ENCODE data around the gene CDC42EP1. TPM values are rescaled to one million over a fixed set of nuclear protein-coding genes. Genes with fewer than 3 reads are reported as not detected.
"Not testable (repeated sequence)": the region's sequence is repeated elsewhere in the genome, so short reads cannot be mapped to it uniquely, and the experiment has no call there.

Gene CDC42EP1
- total RNA-seq, 1 donor from 2014 or later, result 5.8 TPM

DNA sequence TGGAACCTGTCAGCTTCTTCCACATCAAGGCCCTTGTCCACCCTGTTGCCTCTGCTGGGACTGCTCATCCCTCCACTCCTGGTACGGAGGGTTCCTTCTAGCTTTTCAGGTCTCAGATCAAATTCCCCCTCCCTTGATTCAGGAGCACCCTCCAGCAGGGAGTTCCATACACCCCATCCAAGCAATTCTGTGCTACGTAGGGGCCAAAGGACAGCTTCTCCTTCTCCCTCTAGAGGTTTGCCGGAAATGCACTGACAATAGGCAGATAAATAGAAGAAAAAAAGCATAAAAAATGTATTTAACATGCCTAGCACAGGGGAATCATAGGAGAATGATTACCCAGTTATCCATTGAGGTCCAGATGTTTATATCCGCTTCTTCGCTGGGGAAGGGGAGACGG, 37.8 kb upstream of the CDC42EP1 start:
- TF ChIP-seq, protein P1, sequence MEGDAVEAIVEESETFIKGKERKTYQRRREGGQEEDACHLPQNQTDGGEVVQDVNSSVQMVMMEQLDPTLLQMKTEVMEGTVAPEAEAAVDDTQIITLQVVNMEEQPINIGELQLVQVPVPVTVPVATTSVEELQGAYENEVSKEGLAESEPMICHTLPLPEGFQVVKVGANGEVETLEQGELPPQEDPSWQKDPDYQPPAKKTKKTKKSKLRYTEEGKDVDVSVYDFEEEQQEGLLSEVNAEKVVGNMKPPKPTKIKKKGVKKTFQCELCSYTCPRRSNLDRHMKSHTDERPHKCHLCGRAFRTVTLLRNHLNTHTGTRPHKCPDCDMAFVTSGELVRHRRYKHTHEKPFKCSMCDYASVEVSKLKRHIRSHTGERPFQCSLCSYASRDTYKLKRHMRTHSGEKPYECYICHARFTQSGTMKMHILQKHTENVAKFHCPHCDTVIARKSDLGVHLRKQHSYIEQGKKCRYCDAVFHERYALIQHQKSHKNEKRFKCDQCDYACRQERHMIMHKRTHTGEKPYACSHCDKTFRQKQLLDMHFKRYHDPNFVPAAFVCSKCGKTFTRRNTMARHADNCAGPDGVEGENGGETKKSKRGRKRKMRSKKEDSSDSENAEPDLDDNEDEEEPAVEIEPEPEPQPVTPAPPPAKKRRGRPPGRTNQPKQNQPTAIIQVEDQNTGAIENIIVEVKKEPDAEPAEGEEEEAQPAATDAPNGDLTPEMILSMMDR (IDR thresholded peaks at IDR 0.05; ENCODE audit: insufficient read depth, low read length, severe bottlenecking), result no peak
- FAIRE-seq, result no peak
- Histone ChIP-seq H3K4me3 (ENCODE audit: low read depth, low read length) (no peak overlapping the region), H3K27me3 (ENCODE audit: control insufficient read depth, insufficient read depth, low read length) (no peaks in the 10 kb centered on the region), H3K36me3 (ENCODE audit: control insufficient read depth, insufficient read depth, low read length) (peaks cover 2% of the 10 kb centered on the region)
- DNase-seq (ENCODE audit: low read depth), result no peak

DNA sequence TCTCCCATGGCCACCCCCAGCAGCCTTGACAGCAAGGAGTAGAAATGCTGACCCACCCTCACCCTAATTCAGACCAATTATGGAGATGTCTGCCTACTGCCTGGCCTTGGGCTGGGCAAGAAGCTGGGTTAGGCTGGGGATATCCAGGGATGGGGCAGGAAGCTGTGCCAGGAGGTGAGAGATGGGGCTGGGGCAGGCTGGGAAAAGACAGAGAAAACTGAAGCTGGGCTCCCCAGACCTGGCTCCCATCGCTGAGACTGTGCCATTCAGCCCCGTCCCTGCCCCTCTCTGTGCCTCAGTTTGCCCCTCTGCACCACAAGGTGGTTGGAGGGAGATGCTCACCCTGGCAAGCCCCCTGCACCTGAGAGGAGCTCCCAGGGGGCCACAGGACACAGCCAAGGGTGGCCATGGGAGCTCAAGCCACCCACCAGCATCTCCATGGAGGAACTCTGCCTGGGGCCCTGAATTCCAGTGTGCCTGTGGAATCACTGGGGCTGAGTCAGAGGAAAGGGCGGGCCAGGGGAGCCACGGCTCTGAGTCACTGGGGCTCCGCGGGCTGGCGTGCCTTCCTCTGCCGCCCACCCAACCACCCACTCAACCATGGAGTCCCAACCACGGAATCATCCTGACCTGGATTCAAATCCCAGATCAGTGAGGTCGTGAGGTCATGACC, 35.1 kb upstream of the CDC42EP1 start:
- DNase-seq (ENCODE audit: low read depth), result peak; percentile 90
- FAIRE-seq, result peak; percentile 23

DNA sequence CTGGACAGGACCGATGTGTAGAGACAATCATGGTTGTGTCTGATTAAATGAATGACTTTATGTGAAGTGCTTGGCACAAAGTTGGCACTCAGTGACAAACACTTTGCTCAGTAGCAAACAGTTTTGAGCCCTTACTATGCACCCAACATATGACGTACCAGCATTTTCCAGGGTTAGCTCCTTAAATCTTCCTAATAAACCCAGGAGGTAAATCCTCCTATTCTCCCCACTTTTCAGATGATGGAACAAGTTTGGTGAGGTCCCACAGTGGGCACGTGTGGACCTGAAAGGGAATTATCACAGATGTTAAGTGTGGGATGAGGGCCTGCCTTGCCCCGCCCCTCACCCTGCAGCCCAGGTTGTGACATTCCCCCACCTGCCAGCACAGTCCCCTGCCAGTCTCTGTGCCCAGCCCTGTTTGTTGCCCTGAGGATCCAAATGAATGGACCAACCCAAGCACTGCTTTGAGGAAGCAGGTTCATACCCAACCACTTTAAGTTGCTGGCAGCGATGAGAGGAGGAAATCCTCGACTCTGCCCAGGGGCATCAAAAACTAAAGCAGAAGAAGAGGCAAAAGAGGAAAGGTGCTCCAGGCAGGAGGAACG, 34.4 kb upstream of the CDC42EP1 start:
- H3K36me3 ChIP-seq (ENCODE audit: control insufficient read depth, insufficient read depth, low read length), result no peaks in the 10 kb centered on the region
- peak; percentile 13 for FAIRE-seq
- TF ChIP-seq, protein P1 (IDR thresholded peaks at IDR 0.05; ENCODE audit: insufficient read depth, low read length, severe bottlenecking), result no peak
- H3K27me3 ChIP-seq (ENCODE audit: control insufficient read depth, insufficient read depth, low read length), result no peaks in the 10 kb centered on the region
- H3K4me3 ChIP-seq (ENCODE audit: low read depth, low read length), result no peak overlapping the region
- no peak for DNase-seq (ENCODE audit: low read depth)

More for the DNA sequence above, 35.1 kb upstream of the CDC42EP1 start:
- TF ChIP-seq, protein P1 (IDR thresholded peaks at IDR 0.05; ENCODE audit: insufficient read depth, low read length, severe bottlenecking), result no peak
- no peak overlapping the region for H3K4me3 ChIP-seq (ENCODE audit: low read depth, low read length)
- no peaks in the 10 kb centered on the region for H3K27me3 ChIP-seq (ENCODE audit: control insufficient read depth, insufficient read depth, low read length)
- H3K36me3 ChIP-seq (ENCODE audit: control insufficient read depth, insufficient read depth, low read length), result no peaks in the 10 kb centered on the region

DNA sequence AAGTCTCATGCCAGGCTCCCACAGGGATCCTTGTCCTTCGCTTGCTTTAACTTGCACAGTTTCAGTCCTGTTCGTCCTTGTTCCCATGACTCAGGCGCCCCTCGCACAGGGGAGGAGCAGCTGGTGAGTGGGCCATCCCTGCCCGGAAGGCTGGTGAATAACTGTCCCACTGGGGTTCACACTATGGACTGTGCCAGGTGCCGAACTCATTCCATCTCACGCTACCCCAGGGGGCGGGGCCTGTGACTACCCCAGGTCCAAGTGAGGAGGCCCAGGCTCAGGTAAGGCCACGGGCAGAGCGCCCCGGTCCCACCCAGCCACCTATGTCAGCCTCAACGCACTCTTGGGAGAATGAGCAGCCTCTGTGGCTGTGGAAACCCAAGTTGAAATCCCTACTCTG, 33.9 kb upstream of the CDC42EP1 start:
- Histone ChIP-seq H3K4me3 (ENCODE audit: low read depth, low read length) (no peak overlapping the region), H3K27me3 (ENCODE audit: control insufficient read depth, insufficient read depth, low read length) (no peaks in the 10 kb centered on the region), H3K36me3 (ENCODE audit: control insufficient read depth, insufficient read depth, low read length) (no peaks in the 10 kb centered on the region)
- TF ChIP-seq, protein P1 (IDR thresholded peaks at IDR 0.05; ENCODE audit: insufficient read depth, low read length, severe bottlenecking), result no peak
- no peak for FAIRE-seq
- peak; percentile 97 for DNase-seq (ENCODE audit: low read depth)

DNA sequence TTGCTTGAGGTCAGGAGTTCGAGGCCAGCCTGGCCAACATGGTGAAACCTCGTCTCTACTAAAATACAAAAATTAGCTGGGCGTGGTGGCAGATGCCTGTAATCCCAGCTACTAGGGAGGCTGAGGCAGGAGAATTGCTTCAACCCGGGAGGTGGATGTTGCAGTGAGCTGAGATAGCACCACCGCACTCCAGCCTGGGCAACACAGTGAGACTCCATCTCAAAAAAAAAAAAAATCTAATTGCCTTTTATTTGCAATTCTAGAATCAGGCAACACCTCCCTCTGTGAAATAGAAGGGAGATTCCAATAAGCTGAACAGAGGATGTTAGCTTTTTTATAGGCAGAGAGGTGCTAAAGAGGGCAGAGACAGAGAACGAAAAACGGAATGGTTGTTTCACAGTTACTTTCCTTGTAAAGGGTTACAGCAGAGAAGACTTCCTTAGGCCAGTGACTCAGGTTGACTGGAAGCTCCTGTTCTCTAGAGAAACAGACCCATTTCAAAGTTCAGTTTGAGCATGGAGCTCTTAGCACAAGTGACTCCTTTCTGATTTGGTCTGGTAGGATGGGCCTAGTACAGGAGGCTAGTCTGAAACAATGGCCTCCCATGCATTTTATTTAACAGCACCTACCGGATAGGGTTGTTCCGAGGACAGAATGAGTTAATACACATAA, 33.1 kb upstream of the CDC42EP1 start:
- H3K4me3 ChIP-seq (ENCODE audit: low read depth, low read length); H3K27me3 ChIP-seq (ENCODE audit: control insufficient read depth, insufficient read depth, low read length); FAIRE-seq; H3K36me3 ChIP-seq (ENCODE audit: control insufficient read depth, insufficient read depth, low read length): not testable (repeated sequence)
- DNase-seq (ENCODE audit: low read depth), result peak; percentile 63

DNA sequence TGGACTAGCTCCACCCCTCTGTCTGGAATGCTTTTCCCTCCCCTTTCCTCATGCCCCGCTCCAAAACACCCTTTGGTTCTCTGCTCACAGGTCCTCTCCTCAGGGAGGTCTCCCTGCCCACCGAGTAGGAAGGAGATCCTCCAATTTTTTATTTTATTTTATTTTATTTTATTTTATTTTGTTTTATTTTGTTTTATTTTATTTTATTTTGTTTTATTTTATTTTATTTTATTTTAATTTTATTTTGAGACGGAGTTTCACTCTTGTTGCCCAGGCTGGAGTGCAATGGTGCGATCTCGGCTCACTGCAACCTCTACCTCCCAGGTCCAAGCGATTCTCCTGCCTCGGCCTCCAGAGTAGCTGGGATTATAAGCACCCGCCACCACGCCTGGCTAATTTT, 32.3 kb upstream of the CDC42EP1 start:
- not testable (repeated sequence) for H3K4me3 ChIP-seq (ENCODE audit: low read depth, low read length); H3K27me3 ChIP-seq (ENCODE audit: control insufficient read depth, insufficient read depth, low read length); FAIRE-seq; DNase-seq (ENCODE audit: low read depth); H3K36me3 ChIP-seq (ENCODE audit: control insufficient read depth, insufficient read depth, low read length)

All from bronchial epithelial cell (primary cell).